Adipocyte (in vitro differentiated cells): ENCODE results near the gene CBS.
"Not testable (repeated sequence)": the region's sequence is repeated elsewhere in the genome, so short reads cannot be mapped to it uniquely, and the experiment has no call there.

Experiments
- DNase-seq: peaks from one replicate; pipeline ENCODE4 v3.0.0-alpha.2; 2015; ENCODE audit warnings: low read depth
- H3K27me3 ChIP-seq: replicated peaks from 2 replicates; pipeline ENCODE4 v1.7.0; 2013; ENCODE audit warnings: mild to moderate bottlenecking, low read length, moderate library complexity; ENCODE audit not compliant: control insufficient read depth, insufficient read depth
- H3K36me3 ChIP-seq: 2 replicates; pipeline ENCODE4 v1.7.0; 2013; ENCODE audit warnings: low read length, mild to moderate bottlenecking, moderate library complexity; ENCODE audit not compliant: control insufficient read depth, insufficient read depth, severe bottlenecking
- H3K4me1 ChIP-seq: 2 replicates; pipeline ENCODE4 v1.7.0; 2013; ENCODE audit warnings: mild to moderate bottlenecking, low read length, moderate library complexity; ENCODE audit not compliant: control insufficient read depth, insufficient read depth
- H3K4me3 ChIP-seq: 2 replicates; pipeline ENCODE4 v1.7.0; 2013; ENCODE audit warnings: mild to moderate bottlenecking, low read length, moderate library complexity
- H3K9ac ChIP-seq: 2 replicates; pipeline ENCODE4 v1.7.0; 2013; ENCODE audit warnings: mild to moderate bottlenecking, low read length, moderate library complexity
- H3K9me3 ChIP-seq: 2 replicates; pipeline ENCODE4 v1.7.0; 2013; ENCODE audit warnings: mild to moderate bottlenecking, low read length, moderate library complexity; ENCODE audit not compliant: control insufficient read depth

CBS gene

DNA sequence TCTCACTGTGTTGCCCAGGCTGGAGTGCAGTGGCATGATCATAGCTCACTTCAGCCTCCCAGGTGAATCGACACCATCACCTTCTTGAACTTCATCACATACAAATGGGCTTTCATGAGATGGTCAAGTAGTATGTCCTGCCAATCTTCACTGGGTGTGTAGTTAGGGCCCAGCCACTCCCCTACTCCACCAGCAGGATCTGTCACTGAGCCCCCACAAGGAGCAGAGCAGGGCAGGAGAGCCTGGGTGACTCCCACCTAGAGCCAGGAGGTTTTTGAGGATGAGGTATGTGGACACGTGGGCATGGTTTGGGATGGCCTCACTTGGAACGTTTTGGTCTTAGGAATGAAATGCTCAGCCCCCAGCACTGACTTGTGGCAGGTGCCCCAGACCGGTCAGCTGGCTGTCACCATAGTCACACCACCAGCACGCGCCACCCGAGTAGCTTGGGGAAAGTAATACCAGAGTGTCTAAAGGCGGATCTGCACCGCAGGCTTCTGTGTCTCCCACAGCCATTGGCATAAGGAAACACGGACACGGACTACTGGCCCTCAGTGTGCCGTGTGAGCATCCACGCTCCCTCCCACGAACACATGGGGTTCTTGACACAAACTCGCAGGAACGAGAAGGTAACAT, 16.5 kb upstream of the CBS start:
- not testable (repeated sequence) for DNase-seq, H3K36me3 ChIP-seq, H3K9ac ChIP-seq, H3K9me3 ChIP-seq, H3K4me1 ChIP-seq, H3K4me3 ChIP-seq, H3K27me3 ChIP-seq

GRCh38 chr21:43090947-43091346, 15.3 kb upstream of the CBS start:
- not testable (repeated sequence) for H3K4me3 ChIP-seq, DNase-seq, H3K9me3 ChIP-seq, H3K27me3 ChIP-seq, H3K4me1 ChIP-seq, H3K36me3 ChIP-seq, H3K9ac ChIP-seq

DNA sequence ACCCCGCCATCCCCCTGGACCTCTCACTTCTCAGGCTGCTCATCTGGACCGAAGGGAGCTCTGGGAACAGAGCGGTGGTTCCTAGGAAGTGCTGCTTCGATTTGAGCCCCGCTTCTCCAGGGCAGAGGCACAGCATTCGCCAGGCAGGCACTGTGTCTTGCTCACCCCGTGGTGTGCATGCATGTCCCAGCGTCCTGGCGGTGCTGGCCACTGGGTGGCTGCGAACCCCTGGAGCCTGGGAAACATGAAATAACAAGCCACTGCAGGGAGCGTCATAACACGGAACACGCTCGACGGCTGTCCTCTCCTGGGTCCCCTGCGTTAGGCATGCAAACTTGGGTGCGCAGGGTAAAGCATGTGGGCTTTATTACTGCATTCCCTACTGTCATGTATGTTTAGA, 13.8 kb upstream of the CBS start:
- H3K36me3 ChIP-seq, H3K4me1 ChIP-seq, H3K27me3 ChIP-seq, H3K4me3 ChIP-seq, DNase-seq, H3K9me3 ChIP-seq, H3K9ac ChIP-seq: not testable (repeated sequence)

GRCh38 chr21:43082587-43083300, 7.1 kb upstream of the CBS start:
- H3K4me3 ChIP-seq, H3K4me1 ChIP-seq, H3K9me3 ChIP-seq, H3K36me3 ChIP-seq, H3K27me3 ChIP-seq, DNase-seq, H3K9ac ChIP-seq: not testable (repeated sequence)

DNA sequence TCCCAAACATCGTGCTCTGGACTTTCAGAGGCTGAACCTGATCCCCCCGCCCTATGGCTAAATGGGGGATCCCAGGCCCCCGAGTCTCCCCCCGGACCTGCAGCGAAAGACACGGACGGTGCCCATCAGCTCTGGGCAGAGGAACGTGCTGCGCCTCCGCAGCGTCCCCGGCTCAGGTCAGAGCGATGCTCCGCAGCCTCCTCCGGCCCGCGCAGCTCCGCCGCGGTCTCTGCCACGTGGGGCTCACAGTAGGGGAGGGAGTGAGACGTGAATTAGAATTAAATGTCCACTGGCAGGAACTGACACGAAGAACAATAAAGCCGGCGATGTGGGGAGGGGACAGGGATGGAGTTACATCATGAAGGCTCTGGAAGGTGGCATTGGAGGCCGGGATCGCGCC, 1.0 kb upstream of the CBS start:
- DNase-seq, H3K9ac ChIP-seq, H3K4me3 ChIP-seq, H3K27me3 ChIP-seq, H3K4me1 ChIP-seq, H3K9me3 ChIP-seq, H3K36me3 ChIP-seq: not testable (repeated sequence)

DNA sequence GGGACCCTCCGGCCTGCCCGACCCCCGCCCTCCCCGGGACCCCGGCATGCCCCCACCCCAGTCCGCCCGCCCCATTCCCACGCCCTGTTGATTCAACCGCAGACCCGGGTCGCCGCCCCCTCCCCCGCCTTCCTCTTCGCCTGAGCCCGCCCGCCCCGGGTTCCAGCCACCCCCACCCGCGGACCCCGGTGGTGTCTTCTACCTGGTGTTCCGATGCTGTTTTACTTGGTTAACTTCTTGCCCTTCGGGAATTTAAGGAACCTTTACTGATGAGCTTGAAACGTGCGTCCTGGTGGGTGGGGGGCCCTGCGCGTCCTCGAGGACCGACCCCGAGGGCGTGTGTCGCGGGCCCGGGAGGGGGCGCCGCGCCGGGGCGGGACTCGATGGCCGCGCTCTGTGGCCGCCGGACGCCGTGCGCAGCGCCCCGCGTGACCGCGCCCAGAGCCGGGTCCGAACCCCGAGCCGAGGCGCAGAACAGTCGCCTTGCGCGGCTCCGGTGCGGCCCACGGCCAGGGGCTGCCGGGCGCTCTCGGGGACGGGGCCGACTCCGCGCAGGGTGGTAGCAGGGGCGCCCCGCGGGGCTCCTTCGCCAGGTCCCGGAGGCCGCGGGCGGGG, 495 bp upstream of the CBS start:
- H3K4me1 ChIP-seq, H3K9me3 ChIP-seq, H3K36me3 ChIP-seq, H3K9ac ChIP-seq, DNase-seq, H3K27me3 ChIP-seq, H3K4me3 ChIP-seq: not testable (repeated sequence)

DNA sequence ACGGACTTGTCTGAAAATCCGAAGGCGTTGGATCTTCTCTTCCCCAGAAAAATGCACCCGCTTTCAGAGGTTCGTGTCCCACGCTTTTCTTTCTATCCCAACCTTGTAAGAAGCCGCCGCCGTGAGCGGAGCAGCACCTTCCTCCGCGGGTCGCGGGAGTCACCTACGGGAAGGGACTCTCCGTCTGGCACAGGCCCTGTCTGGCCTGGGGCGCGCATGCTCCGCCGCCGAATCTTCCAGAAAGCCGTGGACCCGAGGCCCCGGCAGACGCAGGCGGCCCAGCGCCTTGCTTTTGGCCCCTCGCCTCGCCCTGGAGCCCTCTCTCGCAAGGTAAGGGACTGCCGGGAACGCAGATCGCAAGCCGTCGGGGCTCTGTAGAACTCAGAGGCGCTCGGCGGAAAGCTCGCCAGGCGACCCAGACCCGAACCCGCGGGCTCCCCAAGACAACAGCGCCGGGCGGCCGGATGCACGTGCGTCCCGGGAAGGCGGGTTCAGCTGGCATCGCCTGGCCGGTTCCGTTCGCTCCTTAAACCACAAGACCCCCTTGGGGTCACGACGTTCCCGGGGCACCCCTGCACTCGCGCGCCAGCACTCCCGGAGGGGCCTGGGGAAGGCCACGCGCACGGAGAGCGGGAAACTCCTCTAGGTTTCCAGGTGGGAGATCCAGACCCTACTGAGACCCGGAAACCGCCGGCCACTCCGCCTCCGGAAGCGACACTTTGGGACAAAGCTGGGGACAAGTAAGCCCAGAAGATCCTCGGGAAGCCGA, 1.1 kb downstream of the CBS start:
- not testable (repeated sequence) for H3K9ac ChIP-seq, H3K9me3 ChIP-seq, H3K27me3 ChIP-seq, H3K36me3 ChIP-seq, DNase-seq, H3K4me1 ChIP-seq, H3K4me3 ChIP-seq

GRCh38 chr21:43072742-43073141, 2.9 kb downstream of the CBS start:
- H3K9ac ChIP-seq, H3K27me3 ChIP-seq, H3K4me3 ChIP-seq, H3K9me3 ChIP-seq, DNase-seq, H3K36me3 ChIP-seq, H3K4me1 ChIP-seq: not testable (repeated sequence)

- DNase-seq, H3K36me3 ChIP-seq, H3K4me1 ChIP-seq, H3K9ac ChIP-seq, H3K27me3 ChIP-seq, H3K9me3 ChIP-seq, H3K4me3 ChIP-seq: not testable (repeated sequence)
Observed at GRCh38 chr21:43069682-43070081, 6.0 kb downstream of the CBS start.

DNA sequence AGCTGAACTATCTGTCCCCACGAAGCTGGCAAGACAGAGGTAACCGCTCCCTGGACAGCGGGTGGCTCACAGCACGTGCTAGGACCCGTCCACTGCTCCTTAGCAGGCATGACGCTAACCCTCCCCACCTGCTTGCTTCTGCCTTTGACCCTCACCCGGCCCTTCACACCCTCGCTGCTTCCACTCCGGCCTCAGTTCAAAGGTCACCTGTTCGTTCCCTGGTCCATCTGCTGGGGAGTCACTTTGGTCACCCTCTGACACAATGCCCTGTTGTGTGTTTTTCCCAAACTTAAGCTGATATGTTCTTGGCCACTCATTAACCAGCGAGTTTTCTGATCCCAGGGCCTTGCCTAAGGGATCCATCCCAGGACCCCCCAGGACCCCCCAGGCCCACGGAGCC, 7.6 kb downstream of the CBS start:
- H3K4me1 ChIP-seq, H3K9me3 ChIP-seq, H3K9ac ChIP-seq, H3K36me3 ChIP-seq, H3K27me3 ChIP-seq, DNase-seq, H3K4me3 ChIP-seq: not testable (repeated sequence)

- H3K9me3 ChIP-seq, DNase-seq, H3K9ac ChIP-seq, H3K27me3 ChIP-seq, H3K4me1 ChIP-seq, H3K36me3 ChIP-seq, H3K4me3 ChIP-seq: not testable (repeated sequence)
Observed at GRCh38 chr21:43066690-43067089, 8.9 kb downstream of the CBS start.
